ENCODE data around the gene RTKN. TPM values are rescaled to one million over a fixed set of nuclear protein-coding genes. Genes with fewer than 3 reads are reported as not detected.
A peak's percentile ranks its signal among the peaks of the same experiment; 100 is the strongest.
"Not testable (repeated sequence)": the region's sequence is repeated elsewhere in the genome, so short reads cannot be mapped to it uniquely, and the experiment has no call there.

The RTKN gene
- polyA plus RNA-seq, 3 donors, result 77.2 to 92.8 (median 82.4) TPM

DNA sequence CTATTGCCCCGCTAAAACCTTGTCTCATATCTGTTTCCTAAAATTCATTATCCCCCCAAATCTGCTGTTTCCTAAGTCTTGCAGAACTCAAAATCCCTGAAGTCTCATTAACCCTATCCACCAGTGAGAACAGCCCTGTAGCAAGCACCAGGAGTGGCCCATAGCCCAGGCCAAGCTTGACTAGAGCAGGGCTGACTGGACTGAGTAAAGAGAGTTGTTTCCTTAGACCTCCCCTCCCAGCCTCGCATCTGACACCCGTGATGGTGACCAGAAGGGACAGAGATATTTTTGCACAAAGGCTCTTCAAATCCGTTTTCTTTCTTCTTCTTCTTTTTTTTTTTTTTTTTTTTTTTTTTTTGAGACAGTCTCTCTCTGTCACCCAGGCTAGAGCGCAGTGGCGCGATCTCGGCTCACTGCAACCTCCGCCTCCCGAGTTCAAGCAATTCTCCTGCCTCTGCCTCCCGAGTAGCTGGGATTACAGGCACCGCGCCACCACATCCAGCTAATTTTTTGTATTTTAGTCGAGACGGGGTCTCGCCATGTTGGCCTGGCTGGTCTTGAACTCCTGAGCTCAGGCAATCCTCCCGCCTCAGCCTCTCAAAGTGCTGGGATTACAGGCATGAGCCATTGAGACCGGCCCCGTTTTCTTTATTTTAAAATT lies 21.2 kb downstream of the RTKN start:
- DNase-seq, result not testable (repeated sequence)

DNA sequence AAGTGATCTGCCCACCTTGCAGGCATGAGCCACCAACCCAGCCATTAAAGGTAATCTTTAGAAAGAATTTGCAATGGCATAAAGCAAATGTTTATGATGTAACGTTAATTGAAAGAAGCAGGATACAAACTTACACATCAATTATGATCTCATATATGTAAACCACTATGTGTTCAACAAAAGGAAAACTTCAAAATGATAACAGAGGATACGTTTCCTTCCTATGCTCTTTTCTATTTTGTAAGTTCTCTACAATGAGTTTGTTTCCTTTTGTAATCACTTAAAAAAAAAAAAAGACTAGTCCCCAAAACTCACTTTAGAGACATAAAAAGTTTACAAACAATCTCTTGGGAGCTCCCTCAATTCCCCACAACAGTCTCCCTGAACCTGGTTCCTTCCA lies 21.7 kb downstream of the RTKN start:
- no peak for DNase-seq

DNA sequence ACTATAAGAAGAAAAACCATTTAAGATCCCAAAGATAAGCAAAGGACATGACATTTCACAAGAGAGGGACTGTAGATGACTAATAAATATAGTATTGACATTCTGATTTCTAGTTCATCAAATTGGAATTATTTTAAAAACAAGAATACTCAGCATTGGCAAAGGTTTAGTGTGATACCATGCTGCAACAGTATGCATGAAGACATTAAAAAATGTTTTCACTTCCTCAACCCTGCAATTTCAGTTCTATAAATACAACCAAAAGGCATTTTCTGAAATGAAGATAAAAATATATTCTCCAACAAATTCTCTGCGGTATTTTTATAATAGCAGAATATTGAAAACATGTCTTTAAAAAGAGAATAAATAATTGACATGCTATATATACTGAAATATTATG lies 22.4 kb downstream of the RTKN start:
- DNase-seq, result no peak

DNA sequence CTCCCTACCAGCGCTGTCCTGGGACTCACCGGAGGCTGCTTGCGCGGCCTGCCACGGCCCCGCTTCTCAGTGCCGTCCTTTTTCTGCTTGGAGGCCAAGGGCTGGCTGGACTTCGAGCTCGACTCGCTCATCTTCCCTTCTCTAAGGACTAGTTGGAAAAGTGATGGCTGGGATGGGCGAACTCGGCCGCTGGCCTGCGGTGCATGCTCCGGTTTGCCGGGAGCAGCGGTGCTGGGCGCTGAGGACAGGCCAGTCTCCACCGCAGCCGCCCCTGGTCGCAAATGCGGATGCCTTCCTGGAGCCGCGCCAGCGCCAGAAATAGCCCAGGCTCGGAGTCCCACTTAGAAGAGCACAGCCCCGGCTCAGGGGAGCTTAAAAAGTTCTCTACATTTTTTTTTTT lies 23.4 kb downstream of the RTKN start:
- DNase-seq, result no peak

DNA sequence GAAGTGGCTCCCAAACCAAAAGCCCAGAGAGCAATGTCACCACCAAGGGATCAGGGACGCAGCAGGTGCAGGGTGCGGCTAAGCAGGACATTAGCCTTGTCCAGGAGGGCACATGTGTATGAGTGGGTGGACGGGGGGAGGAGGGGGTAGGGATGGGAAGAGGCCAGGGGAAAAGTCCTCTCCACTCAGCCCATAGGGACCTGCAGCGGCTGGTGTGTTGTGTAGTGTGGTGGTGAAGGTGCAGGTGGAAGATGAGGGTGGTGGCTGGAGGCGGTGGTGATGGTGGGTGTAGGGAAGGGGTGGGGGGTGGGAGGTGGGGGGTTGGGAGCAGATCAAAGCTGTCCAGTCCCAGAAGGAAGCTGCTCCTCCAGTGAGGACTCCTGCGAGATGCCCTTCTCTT lies 24.0 kb downstream of the RTKN start:
- no peak for DNase-seq

DNA sequence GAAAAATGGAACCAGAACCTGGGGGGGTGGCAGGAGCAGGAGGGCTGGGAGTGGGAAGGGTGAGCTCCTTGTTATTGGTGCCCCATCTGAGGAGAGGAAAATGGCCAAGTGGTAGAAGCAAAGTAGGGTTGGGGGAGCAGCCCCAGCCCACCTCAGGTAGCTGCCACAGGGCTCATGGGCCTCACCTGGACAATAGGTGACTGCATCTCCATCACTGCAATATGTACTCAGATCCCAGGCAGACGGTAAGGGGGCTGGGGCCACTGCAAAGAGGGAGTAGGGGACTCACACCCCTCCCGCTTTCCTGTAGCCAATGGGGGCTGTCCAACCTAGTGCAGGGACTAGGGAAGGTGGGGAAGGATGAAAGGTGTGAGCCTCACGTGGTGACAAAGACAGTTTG lies 24.5 kb downstream of the RTKN start:
- no peak for DNase-seq

DNA sequence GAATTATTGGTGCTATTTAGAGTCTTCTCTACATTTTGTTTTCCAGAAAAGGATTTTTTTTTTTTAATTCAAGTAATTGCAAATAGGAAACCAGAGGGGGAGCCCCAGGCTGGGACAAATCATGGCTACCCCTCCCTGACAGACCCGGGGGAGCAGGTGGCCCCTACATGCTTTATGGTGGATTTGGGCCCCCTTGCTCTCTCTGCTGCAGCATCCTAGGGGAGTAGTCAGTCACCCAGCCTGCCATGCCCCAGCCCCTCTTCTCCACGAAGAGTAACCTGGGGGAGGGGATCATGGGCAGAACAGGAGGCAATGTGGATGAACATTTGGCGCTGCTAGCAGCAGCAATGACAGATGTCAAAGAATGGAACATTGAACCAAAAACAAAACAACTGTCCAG lies 25.0 kb downstream of the RTKN start:
- DNase-seq, result no peak

DNA sequence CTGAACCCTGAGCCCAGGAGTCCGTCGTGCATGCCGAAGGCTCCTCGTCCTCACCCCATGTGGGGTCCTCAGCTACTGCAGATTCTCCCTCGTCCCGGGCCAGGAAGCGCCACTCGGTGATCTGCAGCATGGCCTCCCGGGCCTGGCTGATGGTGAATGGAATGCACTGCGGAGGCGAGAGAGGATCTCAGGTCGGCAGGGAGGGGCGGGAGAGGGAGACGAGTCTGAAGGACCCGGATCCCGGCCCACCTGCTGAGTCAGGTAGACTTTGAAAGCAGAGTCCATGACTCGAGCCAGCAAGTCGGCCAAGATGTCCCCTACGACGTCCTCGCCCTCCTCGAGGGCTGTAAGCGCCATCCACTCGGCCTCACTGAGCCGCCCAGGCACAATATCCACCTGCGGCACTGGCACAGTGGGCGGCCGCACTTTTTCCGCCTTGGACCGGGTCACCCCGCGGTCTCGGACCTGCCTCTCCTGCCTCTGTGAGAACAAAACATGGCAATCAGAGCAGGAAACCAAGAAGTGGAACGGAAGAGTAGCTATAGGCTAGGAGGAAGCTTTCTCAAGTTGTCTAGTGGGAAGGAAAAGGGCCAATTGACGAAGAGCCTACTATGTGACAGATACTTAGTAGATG lies 25.9 kb downstream of the RTKN start:
- DNase-seq, result no peak

DNA sequence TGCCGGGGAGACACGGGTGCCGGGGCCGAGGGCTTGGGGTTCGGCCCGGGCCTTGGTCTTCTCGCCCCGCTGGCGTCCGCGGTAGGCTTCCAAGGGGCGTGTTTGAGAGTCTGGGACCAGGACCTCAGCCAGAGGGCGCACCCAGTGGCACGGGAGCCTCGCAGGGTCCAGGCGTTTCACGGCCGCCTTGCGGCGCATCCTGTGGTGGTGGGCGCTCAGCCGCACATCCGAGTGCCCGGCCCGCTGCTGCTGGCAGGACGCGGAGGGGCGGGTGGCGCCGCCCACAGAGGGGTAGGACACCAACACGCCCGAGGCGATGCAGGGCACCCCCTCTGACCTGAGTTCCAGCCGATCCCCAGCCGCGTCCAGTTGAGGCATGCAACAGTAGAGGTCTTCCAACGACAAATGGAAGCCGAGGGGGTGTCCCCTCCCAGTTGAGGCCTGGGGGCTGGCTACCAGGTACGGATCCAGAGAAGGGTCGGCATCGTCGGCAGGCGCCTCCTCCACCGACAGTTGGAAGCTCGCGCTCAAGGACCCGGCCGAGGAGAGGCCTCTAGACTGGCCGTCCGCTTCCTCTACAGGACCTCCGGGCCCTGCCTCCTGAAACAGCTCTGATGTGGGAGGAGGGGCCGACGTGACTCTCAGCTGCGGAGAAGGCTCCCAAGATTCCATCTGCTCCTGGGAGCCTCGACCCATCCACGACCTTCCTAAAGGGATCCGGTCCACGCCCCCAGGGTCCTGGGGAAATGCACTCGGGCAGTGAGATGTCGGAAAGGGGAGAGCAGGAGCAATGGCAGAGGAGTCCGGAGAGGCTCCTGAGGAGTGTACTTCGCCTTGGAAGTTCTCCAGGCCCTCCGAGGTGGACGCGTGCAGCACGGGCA lies 26.6 kb downstream of the RTKN start:
- DNase-seq, result peak; percentile 47

DNA sequence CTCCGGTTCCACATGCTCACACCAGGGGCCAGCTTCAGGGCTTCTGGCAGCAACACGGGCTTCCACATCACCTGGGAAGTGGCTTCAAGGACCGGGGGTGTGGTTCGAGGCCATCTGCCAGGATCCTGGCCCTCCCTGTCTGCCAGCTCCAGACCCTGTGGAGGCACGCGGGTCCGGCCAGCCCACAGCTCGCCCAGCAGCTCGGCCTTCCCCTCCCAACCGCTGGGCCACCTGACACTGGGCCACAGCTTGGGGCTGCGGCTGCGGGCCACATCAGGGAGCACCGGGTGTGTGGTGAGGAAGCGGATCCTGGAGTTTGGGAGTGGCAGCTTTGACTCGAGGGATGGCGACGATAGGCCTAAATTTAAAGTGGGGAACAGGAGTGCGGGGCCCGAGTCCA lies 27.3 kb downstream of the RTKN start:
- DNase-seq, result no peak

DNA sequence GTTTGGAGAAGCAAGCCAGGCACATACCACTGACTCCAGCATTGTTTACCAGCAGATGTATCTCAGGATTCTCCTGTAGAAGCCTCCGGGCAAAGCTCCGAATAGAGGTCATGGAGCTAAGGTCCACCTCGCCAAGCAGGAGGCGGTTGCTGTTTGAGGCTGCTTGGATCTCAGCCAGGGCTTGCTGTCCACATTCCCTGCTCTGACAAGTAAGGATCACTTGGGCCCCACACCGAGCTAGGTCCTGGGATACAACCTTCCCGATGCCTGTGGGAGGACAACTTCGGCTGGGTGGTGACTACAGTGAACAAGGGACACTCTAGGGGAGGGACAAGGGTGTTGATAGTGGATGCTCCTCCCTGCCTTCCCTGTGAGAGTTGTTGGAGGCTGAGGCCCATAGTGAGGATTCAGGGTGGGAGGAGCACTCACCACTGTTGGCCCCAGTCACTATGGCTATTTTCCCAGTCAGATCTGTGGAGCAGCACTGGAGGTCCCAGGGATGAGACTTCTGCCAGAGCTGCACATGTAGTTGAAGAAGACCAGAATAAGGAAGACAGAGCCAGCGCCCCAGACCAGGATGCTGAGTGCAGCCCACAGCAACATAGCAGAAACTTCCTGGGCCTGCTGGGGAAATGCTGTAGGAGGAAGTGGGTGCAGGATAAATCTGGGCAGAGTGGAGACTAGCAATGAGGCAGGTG lies 28.6 kb downstream of the RTKN start:
- no peak for DNase-seq

DNA sequence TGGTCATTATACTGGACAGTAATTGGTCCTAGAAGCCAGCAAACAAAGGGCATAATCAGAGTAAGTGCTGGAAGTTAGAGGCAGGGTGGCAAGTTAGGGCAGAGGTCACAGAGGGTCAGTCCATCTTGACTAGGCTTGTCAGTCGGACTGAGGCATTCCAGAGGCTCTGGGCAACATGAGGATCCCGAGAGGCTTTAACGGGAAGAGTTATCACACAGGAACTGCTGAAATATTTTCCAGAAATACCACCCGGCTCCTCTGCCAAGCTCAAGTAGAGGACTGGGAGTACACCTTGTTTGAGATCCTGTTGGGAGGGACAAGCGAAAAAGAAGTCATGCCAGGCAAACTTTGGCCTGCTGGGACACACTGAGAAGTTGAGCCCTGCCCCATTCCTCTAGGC lies 34.1 kb downstream of the RTKN start:
- no peak for DNase-seq

DNA sequence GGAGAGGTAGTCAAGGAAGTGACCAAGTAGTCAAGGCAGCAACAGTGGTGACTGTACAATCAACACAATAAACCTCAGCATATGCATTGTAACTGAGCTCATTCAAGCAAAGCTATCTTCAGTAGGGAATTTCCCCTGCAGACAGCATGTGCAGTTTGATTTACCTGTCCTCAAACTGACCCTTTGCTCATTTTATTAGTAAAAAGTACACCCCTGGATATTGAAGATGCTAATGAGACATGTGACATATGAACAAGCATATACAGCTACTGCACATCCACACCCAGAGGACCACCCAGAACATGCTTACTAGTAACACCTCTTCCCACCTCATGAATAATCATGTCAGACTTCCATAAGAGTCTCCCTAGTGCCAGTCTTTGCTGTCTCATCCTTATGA lies 35.7 kb downstream of the RTKN start:
- no peak for DNase-seq

DNA sequence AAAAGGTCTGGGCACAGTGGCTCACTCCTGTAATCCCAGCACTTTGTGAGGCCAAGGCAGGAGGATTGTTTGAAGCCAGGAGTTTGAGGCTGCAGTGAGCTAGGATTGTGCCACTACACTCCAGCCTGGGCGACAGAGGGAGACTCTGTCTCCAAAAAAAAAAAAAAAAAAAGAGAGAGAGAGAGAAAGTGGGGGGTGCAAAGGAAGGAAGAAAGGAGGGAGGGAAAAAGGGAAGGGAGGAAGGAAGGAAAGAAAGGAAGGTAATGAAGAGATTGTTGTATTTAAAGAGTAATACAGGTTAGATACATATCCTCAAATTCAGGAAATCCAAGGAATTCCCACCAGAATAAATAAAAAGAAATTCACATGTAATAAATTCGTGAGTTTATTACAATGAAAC lies 39.8 kb downstream of the RTKN start:
- no peak for DNase-seq

DNA sequence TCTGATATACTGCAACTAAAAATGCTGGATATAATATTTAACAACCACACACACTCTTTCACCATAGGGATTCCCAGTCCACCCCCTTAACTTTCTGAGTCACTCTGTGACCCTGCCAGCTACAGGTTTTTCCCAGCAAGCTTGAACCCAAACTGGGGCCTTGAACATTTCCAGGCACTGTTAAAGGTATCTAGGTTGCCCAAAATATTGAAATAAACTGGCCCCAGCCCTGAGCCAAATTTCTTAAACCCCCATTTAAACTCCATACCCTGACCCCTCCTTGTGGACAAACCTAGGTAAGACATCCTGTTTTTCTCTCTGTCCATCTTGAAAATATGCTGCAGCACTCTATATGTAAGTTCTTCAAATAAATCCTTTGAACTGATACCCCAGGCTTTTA lies 42.0 kb downstream of the RTKN start:
- no peak for DNase-seq

DNA sequence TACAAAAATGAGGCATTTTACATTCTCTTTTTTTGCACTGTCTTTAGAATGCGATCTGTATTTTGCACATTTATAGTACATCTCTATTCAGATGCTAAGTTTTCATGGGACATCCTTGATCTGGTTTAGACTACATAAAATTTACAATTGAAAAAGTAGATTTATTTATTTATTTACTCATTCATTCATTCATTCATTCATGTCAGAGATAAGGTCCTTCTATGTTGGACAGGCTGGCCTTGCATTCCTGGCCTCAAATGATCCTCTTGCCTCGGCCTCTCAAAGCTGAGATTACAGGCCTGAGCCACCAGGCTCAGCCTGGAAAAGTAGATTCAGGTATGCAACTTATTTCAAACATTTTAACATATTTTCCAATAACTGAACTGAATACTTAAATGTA lies 45.6 kb downstream of the RTKN start:
- no peak for DNase-seq

DNA sequence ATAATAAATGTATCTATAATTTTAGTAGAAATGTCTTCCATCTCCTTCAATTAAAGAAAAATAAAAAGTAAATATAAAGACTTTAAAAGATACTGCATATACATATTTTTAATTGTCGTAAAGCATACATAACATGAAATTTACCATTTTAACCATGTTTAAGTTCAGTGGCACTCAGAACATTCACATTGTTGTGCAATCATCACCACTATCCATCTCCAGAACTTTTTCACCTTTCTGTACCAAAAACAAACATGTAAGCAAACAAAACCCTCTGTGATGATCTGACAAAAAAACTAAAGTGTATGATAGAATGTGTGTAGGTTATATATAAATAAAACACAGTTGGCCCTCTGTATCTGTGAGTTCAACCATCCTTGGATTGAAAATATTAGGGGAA lies 48.2 kb downstream of the RTKN start:
- no peak for DNase-seq

DNA sequence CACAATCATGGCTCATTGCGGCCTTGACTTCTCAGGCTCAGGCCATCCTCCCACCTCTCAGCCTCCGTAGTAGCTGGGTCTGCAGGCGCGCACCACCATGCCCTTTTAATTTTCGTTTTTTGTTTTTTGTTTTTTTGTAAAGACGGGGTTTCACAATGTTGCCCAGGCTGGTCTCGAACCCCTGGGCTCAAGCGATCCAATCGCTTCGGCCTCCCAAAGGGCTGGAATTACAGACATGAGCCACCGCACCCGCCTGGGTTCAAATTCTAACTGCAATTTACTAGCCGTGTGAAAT lies 49.3 kb downstream of the RTKN start:
- no peak for DNase-seq

DNA sequence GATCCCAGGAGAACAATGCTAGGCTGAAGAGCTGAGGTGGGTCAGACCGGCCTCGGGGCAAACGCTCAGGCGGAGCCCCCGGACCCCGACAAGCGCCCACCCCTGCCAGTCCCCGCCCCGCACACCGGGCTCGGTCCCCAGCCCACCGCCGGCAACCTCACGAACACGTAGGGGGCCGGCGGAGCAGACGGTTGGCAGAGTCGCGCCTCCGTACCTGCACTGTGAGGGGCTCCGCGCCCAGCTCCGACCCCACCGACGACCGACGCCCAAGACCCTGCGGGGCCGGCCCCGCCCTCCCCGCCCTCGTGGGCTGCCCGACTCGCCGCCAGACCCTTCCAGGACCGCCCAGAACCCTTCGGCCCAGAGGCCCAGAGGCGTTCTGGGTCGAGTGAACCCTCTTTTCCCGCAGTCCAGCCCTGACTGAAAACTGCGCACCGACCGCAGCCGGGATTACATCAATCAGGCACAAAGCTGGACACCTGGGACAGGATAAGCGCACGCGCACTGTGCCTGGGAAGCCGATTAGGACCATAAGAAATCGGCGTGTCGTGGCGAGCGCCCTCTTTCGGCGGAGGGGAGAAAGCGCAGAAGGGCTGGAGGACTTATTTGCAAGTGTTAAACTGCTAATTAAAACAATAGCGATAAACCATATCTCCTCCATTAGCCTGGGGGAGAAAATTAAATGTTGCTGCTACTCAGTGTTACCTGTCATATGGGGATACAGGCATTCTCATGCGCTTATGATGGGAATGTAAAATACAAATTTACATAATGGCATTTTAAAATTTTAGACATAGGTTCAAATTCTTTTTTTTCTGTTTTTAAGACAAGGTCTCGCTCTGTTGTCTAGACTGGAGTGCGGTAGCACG lies 49.9 kb downstream of the RTKN start:
- DNase-seq, result peak; percentile 92

DNA sequence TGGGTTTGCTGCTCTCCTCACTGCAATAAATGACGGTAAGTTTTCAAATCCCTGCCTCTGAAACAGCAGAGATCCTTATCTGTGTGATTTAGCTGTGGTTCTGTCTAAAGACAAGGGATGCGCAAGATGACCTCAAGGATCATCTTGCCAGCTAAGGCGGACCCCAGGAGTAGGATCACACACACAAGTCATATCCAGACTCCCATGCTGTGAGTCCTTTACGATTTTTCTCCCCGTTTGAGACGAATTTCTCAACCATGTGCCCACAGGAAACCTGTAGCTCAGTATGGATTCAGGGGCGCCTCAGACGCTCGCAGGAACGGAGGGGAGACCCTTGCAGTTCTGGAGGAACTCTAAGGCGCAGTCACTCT lies 50.5 kb downstream of the RTKN start:
- DNase-seq, result no peak

DNA sequence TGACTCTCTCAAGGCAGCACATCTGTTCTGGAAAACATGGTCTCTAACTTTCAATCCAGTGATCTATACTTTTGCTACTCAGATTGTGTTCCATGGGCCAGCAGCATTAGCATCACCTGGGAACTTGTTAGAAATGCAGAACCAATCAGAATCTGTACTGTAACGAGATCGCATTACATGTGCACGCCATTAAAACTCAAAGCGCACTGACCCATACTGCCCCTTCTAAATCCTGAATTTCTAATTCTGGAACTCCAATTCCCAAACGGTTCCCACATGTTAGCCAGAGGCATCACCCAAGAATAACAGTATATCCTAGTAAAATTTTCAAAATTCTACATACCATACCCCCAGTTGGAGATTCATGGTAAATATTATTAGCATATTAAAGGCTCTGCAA lies 51.1 kb downstream of the RTKN start:
- no peak for DNase-seq

DNA sequence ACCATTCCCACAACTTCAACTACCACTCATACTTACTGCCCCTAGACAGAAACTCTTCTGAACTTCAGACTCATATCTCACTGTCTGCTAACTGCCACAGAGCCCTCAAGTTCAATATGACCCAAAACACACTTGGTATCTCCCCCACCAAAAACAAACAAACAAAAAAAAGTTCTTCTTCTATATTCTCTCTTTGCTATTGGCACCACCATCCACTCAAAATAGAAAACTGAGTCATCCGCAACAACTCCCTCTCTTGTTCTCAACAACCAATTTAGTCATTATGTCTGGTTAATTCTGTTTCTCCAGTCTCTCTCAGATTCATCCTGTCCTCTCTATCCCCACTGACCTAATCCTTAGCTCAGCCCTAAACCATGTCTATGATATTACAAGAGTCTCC lies 54.4 kb downstream of the RTKN start:
- no peak for DNase-seq
